ENCODE measurements around the gene HEATR1. TPM values are rescaled to one million over a fixed set of nuclear protein-coding genes. Genes with fewer than 3 reads are reported as not detected.
A peak's percentile ranks its signal among the peaks of the same experiment; 100 is the strongest.

Gene HEATR1
- total RNA-seq, 1 experiment from 2014 or later = 66.5 TPM

DNA sequence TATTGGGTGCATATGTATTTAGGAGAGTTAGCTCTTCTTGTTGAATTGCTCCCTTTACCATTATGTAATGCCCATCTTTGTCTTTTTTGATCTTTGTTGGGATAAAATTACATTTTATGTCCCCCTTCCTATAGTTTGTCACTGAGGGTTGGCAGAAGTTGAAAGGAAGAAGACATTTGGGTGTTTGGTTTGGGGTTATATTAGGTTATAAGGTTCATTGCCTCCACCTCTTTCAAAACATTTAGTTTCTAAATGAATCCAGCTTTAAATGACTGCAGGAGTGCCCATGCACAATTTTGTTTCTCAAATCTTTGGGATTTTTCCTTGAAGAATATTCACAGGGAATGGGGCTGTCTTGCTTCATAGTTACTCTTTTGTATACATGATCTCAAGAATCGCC, 95.1 kb downstream of the HEATR1 start:
- Histone ChIP-seq H3K36me3 (ENCODE audit: control insufficient read depth, insufficient read depth, low read length) (no peaks in the 10 kb centered on the region), H3K4me1 (ENCODE audit: control insufficient read depth, insufficient read depth, low read length) (peaks cover 47% of the 10 kb centered on the region), H3K9me3 (ENCODE audit: control insufficient read depth, insufficient read depth, low read depth, low read length) (no peaks in the 10 kb centered on the region), H3K4me3 (ENCODE audit: low read depth in 2 of 2, low read length in 2 of 2) (no peak overlapping the region), H3K27me3 (ENCODE audit: control insufficient read depth, insufficient read depth, low read length) (no peaks in the 10 kb centered on the region), H3K27ac (ENCODE audit: low read length) (peak overlapping the region; percentile 100)
- CTCF ChIA-PET = no interaction called here
- intact Hi-C loops (cut with micrococcal nuclease; ENCODE audit: unreplicated experiment) = no loop called here
- DNase-seq (ENCODE audit: low read depth, low spot score) (no peak), ATAC-seq (no peak)
- POLR2A ChIA-PET = interaction anchor here (0.6 kb wide), 1 partner anchor 77 kb away, joined by 5 read pairs; no protein-coding TSS in a partner anchor
- TF ChIP-seq TCF7L2 (IDR thresholded peaks at IDR 0.05; ENCODE audit: low read depth, low read length) (no peak), SIN3A (IDR thresholded peaks at IDR 0.05; ENCODE audit: borderline replicate concordance, insufficient read depth, low read depth, low read length) (no peak), POLR2AphosphoS5 (IDR thresholded peaks at IDR 0.05; ENCODE audit: low read depth, low read length) (no peak)
- TF ChIP-seq, protein P1, sequence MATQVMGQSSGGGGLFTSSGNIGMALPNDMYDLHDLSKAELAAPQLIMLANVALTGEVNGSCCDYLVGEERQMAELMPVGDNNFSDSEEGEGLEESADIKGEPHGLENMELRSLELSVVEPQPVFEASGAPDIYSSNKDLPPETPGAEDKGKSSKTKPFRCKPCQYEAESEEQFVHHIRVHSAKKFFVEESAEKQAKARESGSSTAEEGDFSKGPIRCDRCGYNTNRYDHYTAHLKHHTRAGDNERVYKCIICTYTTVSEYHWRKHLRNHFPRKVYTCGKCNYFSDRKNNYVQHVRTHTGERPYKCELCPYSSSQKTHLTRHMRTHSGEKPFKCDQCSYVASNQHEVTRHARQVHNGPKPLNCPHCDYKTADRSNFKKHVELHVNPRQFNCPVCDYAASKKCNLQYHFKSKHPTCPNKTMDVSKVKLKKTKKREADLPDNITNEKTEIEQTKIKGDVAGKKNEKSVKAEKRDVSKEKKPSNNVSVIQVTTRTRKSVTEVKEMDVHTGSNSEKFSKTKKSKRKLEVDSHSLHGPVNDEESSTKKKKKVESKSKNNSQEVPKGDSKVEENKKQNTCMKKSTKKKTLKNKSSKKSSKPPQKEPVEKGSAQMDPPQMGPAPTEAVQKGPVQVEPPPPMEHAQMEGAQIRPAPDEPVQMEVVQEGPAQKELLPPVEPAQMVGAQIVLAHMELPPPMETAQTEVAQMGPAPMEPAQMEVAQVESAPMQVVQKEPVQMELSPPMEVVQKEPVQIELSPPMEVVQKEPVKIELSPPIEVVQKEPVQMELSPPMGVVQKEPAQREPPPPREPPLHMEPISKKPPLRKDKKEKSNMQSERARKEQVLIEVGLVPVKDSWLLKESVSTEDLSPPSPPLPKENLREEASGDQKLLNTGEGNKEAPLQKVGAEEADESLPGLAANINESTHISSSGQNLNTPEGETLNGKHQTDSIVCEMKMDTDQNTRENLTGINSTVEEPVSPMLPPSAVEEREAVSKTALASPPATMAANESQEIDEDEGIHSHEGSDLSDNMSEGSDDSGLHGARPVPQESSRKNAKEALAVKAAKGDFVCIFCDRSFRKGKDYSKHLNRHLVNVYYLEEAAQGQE (IDR thresholded peaks at IDR 0.05; ENCODE audit: insufficient read depth in 1 of 2, low read depth in 2 of 2, low read length in 1 of 2) = no peak
- TF ChIP-seq, protein P2, sequence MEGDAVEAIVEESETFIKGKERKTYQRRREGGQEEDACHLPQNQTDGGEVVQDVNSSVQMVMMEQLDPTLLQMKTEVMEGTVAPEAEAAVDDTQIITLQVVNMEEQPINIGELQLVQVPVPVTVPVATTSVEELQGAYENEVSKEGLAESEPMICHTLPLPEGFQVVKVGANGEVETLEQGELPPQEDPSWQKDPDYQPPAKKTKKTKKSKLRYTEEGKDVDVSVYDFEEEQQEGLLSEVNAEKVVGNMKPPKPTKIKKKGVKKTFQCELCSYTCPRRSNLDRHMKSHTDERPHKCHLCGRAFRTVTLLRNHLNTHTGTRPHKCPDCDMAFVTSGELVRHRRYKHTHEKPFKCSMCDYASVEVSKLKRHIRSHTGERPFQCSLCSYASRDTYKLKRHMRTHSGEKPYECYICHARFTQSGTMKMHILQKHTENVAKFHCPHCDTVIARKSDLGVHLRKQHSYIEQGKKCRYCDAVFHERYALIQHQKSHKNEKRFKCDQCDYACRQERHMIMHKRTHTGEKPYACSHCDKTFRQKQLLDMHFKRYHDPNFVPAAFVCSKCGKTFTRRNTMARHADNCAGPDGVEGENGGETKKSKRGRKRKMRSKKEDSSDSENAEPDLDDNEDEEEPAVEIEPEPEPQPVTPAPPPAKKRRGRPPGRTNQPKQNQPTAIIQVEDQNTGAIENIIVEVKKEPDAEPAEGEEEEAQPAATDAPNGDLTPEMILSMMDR (IDR thresholded peaks at IDR 0.05) = no peak
- in situ Hi-C loops (cut with HindIII; ENCODE audit: low pct_unique_long_range_greater_than_20kb, low sequenced_read_pairs) = no loop called here
- no TSS peak for BruUV-seq (replicated peaks)

DNA sequence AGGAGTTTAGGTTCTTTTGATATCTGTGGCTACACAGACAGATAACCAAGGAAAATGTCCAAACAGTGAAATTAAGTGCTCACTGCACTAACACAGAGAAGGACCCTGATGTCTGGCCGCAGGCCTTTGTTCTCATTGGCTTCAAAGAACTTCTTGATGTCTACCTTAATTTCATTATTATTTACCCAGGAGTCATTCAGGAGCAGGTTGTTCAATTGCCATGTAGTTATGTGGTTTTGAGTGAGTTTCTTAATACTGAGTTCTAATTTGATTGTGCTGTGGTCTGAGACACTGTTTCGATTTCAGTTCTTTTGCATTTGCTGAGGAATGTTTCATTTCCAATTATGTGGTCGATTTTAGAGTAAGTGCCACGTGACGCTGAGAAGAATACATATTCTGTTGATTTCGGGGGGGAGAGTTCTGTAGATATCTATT, 95.7 kb downstream of the HEATR1 start:
- ATAC-seq (no peak), DNase-seq (ENCODE audit: low read depth, low spot score) (no peak)
- in situ Hi-C loops (cut with HindIII; ENCODE audit: low pct_unique_long_range_greater_than_20kb, low sequenced_read_pairs) = no loop called here
- no peak for TF ChIP-seq SIN3A (IDR thresholded peaks at IDR 0.05; ENCODE audit: borderline replicate concordance, insufficient read depth, low read depth, low read length)
- TF ChIP-seq, protein P1 (IDR thresholded peaks at IDR 0.05; ENCODE audit: insufficient read depth in 1 of 2, low read depth in 2 of 2, low read length in 1 of 2) = no peak
- TF ChIP-seq POLR2AphosphoS5 (IDR thresholded peaks at IDR 0.05; ENCODE audit: low read depth, low read length) = no peak
- TF ChIP-seq TCF7L2 (IDR thresholded peaks at IDR 0.05; ENCODE audit: low read depth, low read length) = no peak
- TF ChIP-seq, protein P2 (IDR thresholded peaks at IDR 0.05) = no peak
- intact Hi-C loops (cut with micrococcal nuclease; ENCODE audit: unreplicated experiment) = no loop called here
- POLR2A ChIA-PET = no interaction called here
- CTCF ChIA-PET = no interaction called here
- H3K4me3 ChIP-seq (ENCODE audit: low read depth in 2 of 2, low read length in 2 of 2) = no peak overlapping the region
- H3K27ac ChIP-seq (ENCODE audit: low read length) = peak overlapping the region; percentile 100
- H3K4me1 ChIP-seq (ENCODE audit: control insufficient read depth, insufficient read depth, low read length) = peaks cover 47% of the 10 kb centered on the region
- H3K27me3 ChIP-seq (ENCODE audit: control insufficient read depth, insufficient read depth, low read length) = no peaks in the 10 kb centered on the region
- BruUV-seq (replicated peaks) = no TSS peak
- no peaks in the 10 kb centered on the region for H3K9me3 ChIP-seq (ENCODE audit: control insufficient read depth, insufficient read depth, low read depth, low read length)
- H3K36me3 ChIP-seq (ENCODE audit: control insufficient read depth, insufficient read depth, low read length) = no peaks in the 10 kb centered on the region
